ENCODE measurements around the gene SLC26A1.

SLC26A1 gene

DNA sequence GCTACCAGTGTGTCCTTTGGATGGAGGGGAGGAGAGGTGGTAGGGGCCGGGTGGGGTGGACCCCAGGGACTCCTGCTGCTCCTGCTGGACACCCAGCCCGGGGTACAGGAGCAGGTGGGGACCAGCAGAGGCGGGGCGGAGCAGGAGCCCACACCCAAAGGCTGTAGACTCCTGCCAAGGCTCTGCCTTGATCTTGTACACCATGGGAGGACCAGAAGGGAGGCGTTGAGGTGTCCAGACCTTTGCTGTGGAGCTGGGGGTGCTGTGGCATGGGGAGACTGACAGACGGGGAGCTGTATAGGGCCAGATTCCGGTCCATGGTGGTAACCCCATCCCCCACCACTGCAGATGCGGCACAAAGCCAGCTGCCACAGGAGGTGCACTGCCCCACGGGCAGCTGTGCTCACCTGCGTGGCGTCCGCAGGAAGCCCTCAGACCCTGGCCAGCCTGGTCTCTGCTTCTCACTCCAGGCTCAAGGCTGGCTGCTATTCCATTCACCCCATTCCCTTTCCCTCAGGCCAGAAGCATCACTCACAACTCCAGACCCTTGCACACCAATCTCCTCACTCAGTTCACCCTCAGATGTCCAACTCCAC, 5.0 kb upstream of the SLC26A1 start:
- DNase-seq, result no peak

DNA sequence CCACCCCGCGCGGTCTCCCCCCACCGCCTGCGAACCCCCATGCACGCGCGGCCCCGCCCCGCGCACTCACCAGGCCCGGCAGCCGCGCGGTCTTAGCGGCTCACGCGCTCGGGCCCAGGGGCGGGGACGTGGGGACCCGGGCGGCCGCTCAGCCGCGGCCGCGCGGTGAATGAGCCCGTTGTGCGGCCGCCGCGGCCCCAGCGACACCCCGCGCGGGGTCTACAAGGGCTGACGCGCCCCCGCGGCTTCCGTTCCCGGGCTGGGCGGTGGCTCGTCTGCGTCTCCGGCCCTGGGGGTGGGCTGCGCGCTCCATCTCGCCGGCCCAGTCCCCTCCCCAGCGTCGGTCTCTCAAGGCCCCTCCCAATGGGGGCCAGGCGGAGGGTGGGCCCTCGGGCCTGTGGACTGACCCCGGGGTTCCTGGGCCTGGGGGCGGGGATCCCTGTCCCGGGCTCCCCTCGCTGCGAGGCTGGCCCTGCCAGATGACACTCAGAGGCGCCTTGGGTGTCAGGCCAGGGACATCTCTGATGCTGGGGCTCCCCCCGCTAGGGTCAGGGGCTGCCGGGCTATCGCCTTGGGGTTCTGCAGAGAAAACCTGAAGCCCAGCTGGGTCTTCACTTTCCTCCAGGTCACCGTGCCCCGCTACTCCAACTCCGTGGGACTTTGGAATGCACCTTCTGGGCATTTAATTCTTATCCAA, 4.3 kb upstream of the SLC26A1 start:
- DNase-seq, result no peak

DNA sequence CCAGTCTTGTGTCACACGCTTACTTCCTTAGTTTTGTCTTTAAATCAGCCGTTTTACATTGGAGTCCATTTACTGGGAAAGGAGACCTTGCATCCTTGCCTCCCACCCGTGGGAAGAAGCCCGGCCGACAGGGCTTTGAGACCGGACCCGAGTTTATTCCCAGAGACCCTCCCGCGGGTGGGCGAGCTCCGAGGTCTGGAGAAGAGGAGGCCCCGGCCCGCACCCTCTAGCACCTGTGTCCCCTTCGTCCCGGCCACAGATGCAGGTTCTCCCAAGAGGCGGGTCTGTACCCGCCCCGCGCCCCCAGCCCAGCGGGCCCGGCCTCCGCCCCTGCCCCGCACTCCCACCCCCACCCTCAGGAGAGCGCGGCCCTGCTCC, 3.8 kb upstream of the SLC26A1 start:
- no peak for DNase-seq

DNA sequence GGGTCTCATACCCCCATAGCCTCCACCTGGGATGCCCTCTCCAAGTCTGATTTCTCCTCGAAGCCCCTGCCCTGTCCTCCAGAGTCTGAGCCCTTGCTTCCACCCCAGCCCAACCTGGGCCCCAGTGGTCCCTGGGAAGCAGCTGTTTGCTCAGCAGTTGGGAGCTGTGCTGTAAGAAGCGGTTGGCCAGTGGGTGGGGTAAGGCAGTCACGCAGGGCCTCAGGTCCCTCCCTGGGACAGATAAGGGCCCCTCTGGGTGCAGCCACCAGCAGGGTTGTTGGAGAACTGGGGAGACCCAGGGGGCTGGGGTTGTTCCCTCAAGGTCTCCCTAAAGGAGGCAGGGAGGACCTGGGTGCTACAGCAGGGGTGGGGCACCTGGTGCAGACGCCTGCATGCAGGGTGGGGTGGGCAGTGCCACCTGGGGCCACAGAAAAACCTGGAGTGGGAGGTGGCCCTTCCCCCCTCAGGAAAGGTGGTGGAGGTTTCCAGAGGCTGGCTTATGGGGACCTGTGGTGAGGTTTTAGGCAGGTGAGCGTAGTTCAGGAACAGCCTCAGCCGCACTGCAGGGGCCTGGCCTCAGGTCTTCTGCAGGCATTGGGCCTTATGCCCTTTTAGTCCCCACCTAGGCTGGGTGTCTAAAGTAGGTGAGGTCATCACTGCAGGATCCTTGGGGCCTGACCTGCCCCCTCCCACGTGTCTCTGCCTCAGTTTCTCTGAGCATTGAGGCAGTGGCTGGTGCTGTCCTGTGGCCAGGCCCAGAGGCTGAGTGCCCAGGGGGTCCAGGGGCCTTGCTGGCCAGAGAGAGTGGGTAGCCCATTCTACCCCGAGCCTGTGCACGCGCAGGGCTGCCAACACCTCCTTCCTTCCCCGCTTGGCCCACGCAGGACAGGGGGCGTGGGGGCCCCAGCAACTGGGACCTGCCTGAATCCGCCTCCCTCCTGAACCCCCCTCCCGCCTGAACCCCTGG, 3.1 kb upstream of the SLC26A1 start:
- no peak for DNase-seq

- no peak for DNase-seq
These were observed 2.3 kb upstream of the SLC26A1 start for GRCh38 chr4:995311-996026.

- no peak for DNase-seq
These were observed 700 bp downstream of the SLC26A1 start for GRCh38 chr4:992297-993110.

- DNase-seq, result no peak
These were observed 1.5 kb downstream of the SLC26A1 start for GRCh38 chr4:991451-992296.

GRCh38 chr4:990746-991367, 2.3 kb downstream of the SLC26A1 start:
- DNase-seq, result no peak

DNA sequence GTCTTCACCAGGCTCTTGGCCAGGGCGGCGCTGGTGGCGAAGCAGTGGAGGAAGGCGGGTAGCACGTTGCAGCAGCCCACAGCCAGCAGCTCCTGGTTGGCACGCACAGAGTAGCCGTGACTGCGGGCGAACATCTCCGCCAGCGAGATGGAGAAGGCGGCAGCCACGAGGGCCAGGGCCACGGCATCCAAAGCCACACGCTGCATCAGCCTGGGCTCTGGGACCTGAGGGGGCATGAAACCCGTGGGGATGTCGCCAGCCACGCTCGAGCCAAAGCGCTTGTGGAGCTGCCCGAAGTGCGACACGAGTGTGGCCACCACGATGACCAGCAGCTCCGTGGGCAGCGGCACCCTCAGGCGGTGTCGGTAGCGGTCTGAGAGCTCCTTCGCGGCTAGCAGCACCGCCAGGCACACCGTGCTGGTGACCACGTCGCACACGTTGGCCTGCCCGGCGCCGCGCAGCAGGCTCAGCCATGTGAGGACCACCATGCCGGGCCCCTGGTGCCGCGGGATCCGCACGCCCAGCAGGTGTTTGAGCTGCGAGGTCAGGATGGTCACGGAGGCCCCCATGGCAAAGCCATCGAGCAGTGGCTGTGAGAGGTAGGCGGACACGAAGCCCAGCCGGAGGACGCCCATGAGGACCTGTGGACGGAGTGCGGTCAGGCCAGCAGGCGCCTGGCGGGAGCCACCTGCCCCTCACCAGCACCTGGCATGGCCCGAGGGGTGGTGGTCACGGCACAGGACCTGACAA, 3.3 kb downstream of the SLC26A1 start:
- no peak for DNase-seq

- no peak for DNase-seq
These were observed 4.2 kb downstream of the SLC26A1 start for GRCh38 chr4:988726-989721.

DNA sequence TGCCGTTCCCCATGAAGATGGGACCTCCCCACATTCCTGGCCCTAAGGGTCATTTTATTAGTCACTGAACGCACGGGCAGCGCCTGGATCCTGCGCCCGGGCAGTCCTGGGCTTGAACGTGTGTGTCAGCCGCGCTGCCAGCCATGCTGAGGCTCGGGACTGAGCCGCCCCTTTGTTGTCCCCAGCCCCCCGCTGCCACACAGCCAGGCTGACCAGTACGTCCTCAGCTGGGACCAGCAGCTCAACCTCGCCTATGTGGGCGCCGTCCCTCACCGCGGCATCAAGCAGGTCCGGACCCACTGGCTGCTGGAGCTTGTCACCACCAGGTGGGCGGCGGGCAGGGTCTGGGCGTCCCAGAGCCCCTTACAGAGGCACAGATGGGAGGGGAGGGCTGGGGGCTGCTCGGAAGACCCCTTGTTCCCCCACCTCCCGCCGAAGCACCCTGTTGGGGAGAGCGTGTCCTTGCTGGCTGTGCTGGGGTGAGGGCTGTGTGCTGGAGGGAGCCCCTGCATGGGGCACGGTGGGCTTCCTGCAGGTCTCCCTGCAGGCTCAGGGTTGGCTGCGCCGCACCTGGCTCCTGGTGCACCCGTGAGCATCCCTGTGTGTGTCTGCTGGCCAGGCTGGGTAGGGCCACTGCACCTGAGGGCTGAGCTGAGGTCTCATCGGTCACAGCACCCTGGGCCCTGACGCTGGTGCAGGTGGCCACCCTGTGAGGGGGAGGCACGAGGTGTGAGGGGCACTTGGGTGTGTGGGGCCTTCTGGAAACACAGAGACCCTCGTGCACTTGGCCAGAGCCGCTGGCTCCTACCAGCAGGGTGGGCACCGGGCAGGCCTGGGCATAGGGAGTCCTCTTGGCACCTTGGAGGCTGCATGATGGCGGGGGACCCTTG, 5.3 kb downstream of the SLC26A1 start:
- peak; percentile 68 for DNase-seq

- peak; percentile 75 for DNase-seq
These were observed 6.2 kb downstream of the SLC26A1 start, which contains the start of gene IDUA for GRCh38 chr4:986879-987623. TSS of gene IDUA (plus strand) at chr4:987044. CDS start at chr4:987085, 41 bp downstream.

- DNase-seq, result no peak
These were observed 6.8 kb downstream of the SLC26A1 start for GRCh38 chr4:986428-986878.

- DNase-seq, result no peak
These were observed 7.9 kb downstream of the SLC26A1 start for GRCh38 chr4:985123-985830.

DNA sequence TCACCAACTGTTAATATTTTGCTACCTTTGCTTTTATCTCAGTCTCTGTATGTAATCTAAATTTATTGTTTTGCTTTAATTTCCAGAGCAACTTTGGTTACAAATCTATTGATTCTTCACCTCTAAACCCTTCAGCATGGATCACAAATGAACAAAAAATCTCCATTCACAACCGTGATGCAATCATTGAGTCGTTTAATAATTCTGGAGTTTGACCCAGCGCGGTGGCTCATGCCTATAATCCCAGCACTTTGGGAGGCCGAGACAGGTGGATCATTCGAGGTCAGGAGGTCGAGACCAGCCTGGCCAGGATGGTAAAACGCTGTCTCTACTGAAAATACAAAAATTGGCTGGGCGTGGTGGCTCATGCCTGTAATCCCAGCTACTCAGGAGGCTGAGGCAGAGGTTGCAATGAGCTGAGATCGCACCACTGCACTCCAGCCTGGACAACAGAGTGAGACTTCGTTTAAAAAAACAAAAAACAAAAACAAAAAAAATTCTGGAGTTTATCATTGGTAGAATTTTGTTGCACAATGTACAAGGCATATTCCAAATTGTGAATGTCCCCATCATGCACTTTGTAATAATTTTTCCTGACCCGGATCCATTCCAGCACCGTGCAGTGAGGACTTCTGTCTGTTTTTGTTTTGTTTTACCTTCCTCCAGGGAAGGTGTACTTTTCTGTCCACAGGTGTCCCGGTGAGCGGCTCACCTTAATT, 8.7 kb downstream of the SLC26A1 start:
- no peak for DNase-seq

Measured in NCI-H226 (cell line).